B cell (primary cell): ENCODE measurements around the gene NRXN2. TPM values are rescaled to one million over a fixed set of nuclear protein-coding genes. Genes with fewer than 3 reads are reported as not detected.

ENCODE experiments used
- ATAC-seq: fragments of 200-7000 bp; cut with Tn5 transposase; one replicate; pipeline ENCODE4 v1.10.0; 2021; ENCODE audit warnings: low read depth, mild to moderate bottlenecking, moderate number of reproducible peaks, moderate library complexity
- CTCF ChIA-PET: fragments of 350-600 bp; sonication (Branson Sonifier 250); formaldehyde crosslinking; loops from one replicate; lab custom pipeline; 2021; ENCODE audit warnings: antibody characterized with exemption, inconsistent platforms; lab: Charles Lee
- POLR2A ChIA-PET: fragments of 350-600 bp; sonication (Branson Sonifier 250); formaldehyde crosslinking; loops from one replicate; lab custom pipeline; 2021; ENCODE audit warnings: antibody characterized with exemption; lab: Charles Lee
- DNase-seq: peaks from one replicate; pipeline ENCODE4 v3.0.0; 2013
- H2AFZ ChIP-seq: 2 replicates; pipeline ENCODE4 v1.6.1; 2012; ENCODE audit warnings: mild to moderate bottlenecking, low read depth, low read length; ENCODE audit not compliant: insufficient read depth, poor library complexity, severe bottlenecking
- H3K27ac ChIP-seq, 2 donors: 1 replicate in 1 of 2; 2 replicates in 1 of 2; pipeline ENCODE4 v1.5.1; 2012 to 2013; ENCODE audit warnings: low read length in 2 of 2, mild to moderate bottlenecking in 2 of 2, moderate library complexity in 1 of 2
- H3K27me3 ChIP-seq, 4 experiments: fragments of 200-600 bp in 1 of 4; sonication (generic) in 1 of 4; replicated peaks in 1 of 4; 1 replicate in 2 of 4; 2 replicates in 2 of 4; pipeline versions ENCODE4 v1.6.1 to v1.7.0; 2013 to 2016; ENCODE audit warnings: low read length in 3 of 4, mild to moderate bottlenecking in 2 of 4, mixed read lengths in 1 of 4, moderate library complexity in 1 of 4; ENCODE audit not compliant: insufficient read depth in 4 of 4, control insufficient read depth in 3 of 4; ENCODE audit errors: control extremely low read depth in 1 of 4
- H3K36me3 ChIP-seq, 2 experiments: replicated peaks in 1 of 2; 1 replicate in 1 of 2; 2 replicates in 1 of 2; pipeline versions ENCODE4 v1.6.1 to v1.7.1; 2013; ENCODE audit warnings: low read length in 1 of 2; ENCODE audit not compliant: insufficient read depth in 2 of 2, control insufficient read depth in 1 of 2; ENCODE audit errors: control extremely low read depth in 1 of 2, extremely low read depth in 1 of 2
- H3K4me1 ChIP-seq, 2 donors: fragments of 200-600 bp in 1 of 2; sonication (generic) in 1 of 2; 1 replicate in 1 of 2; 2 replicates in 1 of 2; pipeline versions ENCODE4 v1.5.1 to v1.6.1; 2013 to 2017; ENCODE audit warnings: low read length in 2 of 2; ENCODE audit not compliant: control insufficient read depth in 2 of 2, insufficient read depth in 2 of 2
- H3K4me2 ChIP-seq: replicated peaks from 2 replicates; pipeline ENCODE3; 2012; ENCODE audit warnings: mild to moderate bottlenecking, low read depth, low read length; ENCODE audit not compliant: poor library complexity, severe bottlenecking
- H3K4me3 ChIP-seq, 5 experiments: fragments of 200-600 bp in 1 of 5; sonication (generic) in 1 of 5; 1 replicate in 3 of 5; 2 replicates in 2 of 5; pipeline versions ENCODE4 v1.5.1 to v1.7.0; 2011 to 2016; ENCODE audit warnings: low read length in 4 of 5, mild to moderate bottlenecking in 4 of 5, low read depth in 2 of 5, control low read depth in 1 of 5, moderate library complexity in 1 of 5; ENCODE audit not compliant: insufficient read depth in 1 of 5; ENCODE audit errors: control extremely low read depth in 1 of 5, extremely low read depth in 1 of 5
- H3K79me2 ChIP-seq: fragments of 200-600 bp; sonication (generic); one replicate; pipeline ENCODE4 v1.6.0; 2016; ENCODE audit warnings: low read length; ENCODE audit not compliant: control insufficient read depth, insufficient read depth
- H3K9ac ChIP-seq: fragments of 200-600 bp; sonication (generic); 2 replicates; pipeline ENCODE4 v1.6.1; 2017; ENCODE audit warnings: mild to moderate bottlenecking, low read length, moderate library complexity
- H3K9me3 ChIP-seq, 3 donors: one replicate each; pipeline versions ENCODE4 v1.6.1 to v1.7.1; 2013; ENCODE audit warnings: low read length in 2 of 3; ENCODE audit not compliant: control insufficient read depth in 2 of 3, insufficient read depth in 1 of 3; ENCODE audit errors: control extremely low read depth in 1 of 3
- H4K20me1 ChIP-seq: 2 replicates; pipeline ENCODE4 v1.6.0; 2012; ENCODE audit warnings: mild to moderate bottlenecking, low read length; ENCODE audit not compliant: insufficient read depth, control insufficient read depth, poor library complexity, severe bottlenecking
- H3K27ac Mint-ChIP-seq: one replicate; pipeline ENCODE4 v1.8.0; 2021; ENCODE audit warnings: mixed read lengths
- H3K27me3 Mint-ChIP-seq: one replicate; pipeline ENCODE4 v1.8.0; 2021; ENCODE audit warnings: mixed read lengths
- H3K4me1 Mint-ChIP-seq: one replicate; pipeline ENCODE4 v1.8.0; 2021; ENCODE audit warnings: mixed read lengths
- H3K4me3 Mint-ChIP-seq: one replicate; pipeline ENCODE4 v1.8.0; 2021; ENCODE audit warnings: mixed read lengths
- H3K9me3 Mint-ChIP-seq: one replicate; pipeline ENCODE4 v1.8.0; 2022; ENCODE audit warnings: mixed read lengths; ENCODE audit not compliant: insufficient read depth
- CTCF ChIP-seq: fragments of 200-600 bp; IDR thresholded peaks from one replicate; pipeline ENCODE4 v1.8.0; 2022; ENCODE audit warnings: antibody characterized with exemption, mild to moderate bottlenecking
- EZH2 ChIP-seq: IDR thresholded peaks from 2 replicates; pipeline ENCODE4 v1.6.1; 2012; ENCODE audit warnings: borderline replicate concordance, low read depth, mild to moderate bottlenecking, moderate library complexity, low read length; ENCODE audit not compliant: insufficient read depth, poor library complexity, severe bottlenecking
- WGBS: methylation state at CpG from one replicate; pipeline ENCODE4 v1.1.5; 2013; ENCODE audit warnings: missing lambda C conversion rate; ENCODE audit not compliant: insufficient coverage; 5-methylcytosine and 5-hydroxymethylcytosine counted together
- intact Hi-C: fragments of 100-400 bp; cut with micrococcal nuclease; formaldehyde crosslinking; loops from one replicate; pipeline ENCODE4 v1.10.0; 2022
- polyA plus RNA-seq: library from polyadenylated mRNA; depleted of rRNA; stranded (reverse); fragments of >200 nt; gene quantifications from 2 replicates; pipeline ENCODE4 v1.2.3, GENCODE V29; 2012
- total RNA-seq, 2 donors: library from RNA; stranded (reverse); fragments of 120-200 nt in 1 of 2; gene quantifications; 1 replicate in 1 of 2; 2 replicates in 1 of 2; pipeline versions ENCODE4 v1.2.3 to v1.2.4, GENCODE V29; 2013 to 2022

Gene NRXN2
- total and polyA plus RNA-seq, 2 donors (not counting 1 experiment from before 2014, with no cell fraction given) = 0.01 to 0.52 TPM

GRCh38 chr11:64711956-64712362, 11.0 kb downstream of the NRXN2 start:
- CTCF ChIA-PET = no interaction called here

More at GRCh38 chr11:64711956-64712362, 11.0 kb downstream of the NRXN2 start:
- H3K27ac ChIP-seq = no peak overlapping the region
- H3K9me3 ChIP-seq = peaks cover 0 to 18% (median 0%) of the 10 kb centered on the region in 3 donors
- H3K4me3 ChIP-seq = no peak overlapping the region
- intact Hi-C loops = no loop called here
- TF ChIP-seq EZH2 (no peak), CTCF (no peak)
- peak overlapping the region; percentile 71 for H3K4me2 ChIP-seq
- H3K9me3 Mint-ChIP-seq = no peaks in the 10 kb centered on the region
- H3K9ac ChIP-seq = no peak overlapping the region
- H3K27ac Mint-ChIP-seq = peak overlapping the region; percentile 15
- peaks cover 69% of the 10 kb centered on the region for H3K27me3 Mint-ChIP-seq
- no peak overlapping the region for H2AFZ ChIP-seq
- H4K20me1 ChIP-seq = peaks cover 6% of the 10 kb centered on the region
- DNase-seq = no peak
- 61% methylated on average over 16 of the region's 19 CpGs for WGBS
- ATAC-seq = no peak
- peaks cover 26% of the 10 kb centered on the region for H3K4me1 Mint-ChIP-seq
- peaks cover 17 to 29% of the 10 kb centered on the region in 2 donors for H3K4me1 ChIP-seq
- H3K79me2 ChIP-seq = no peaks in the 10 kb centered on the region
- H3K36me3 ChIP-seq = no peaks in the 10 kb centered on the region
- H3K4me3 Mint-ChIP-seq = peak overlapping the region; percentile 55
- H3K27me3 ChIP-seq = peaks cover 0 to 68% (median 44%) of the 10 kb centered on the region in 4 experiments
- POLR2A ChIA-PET = no interaction called here
